ENCODE results near the gene MINK1.
A peak's percentile ranks its signal among the peaks of the same experiment; 100 is the strongest.
"Not testable (repeated sequence)": the region's sequence is repeated elsewhere in the genome, so short reads cannot be mapped to it uniquely, and the experiment has no call there.

The MINK1 gene

DNA sequence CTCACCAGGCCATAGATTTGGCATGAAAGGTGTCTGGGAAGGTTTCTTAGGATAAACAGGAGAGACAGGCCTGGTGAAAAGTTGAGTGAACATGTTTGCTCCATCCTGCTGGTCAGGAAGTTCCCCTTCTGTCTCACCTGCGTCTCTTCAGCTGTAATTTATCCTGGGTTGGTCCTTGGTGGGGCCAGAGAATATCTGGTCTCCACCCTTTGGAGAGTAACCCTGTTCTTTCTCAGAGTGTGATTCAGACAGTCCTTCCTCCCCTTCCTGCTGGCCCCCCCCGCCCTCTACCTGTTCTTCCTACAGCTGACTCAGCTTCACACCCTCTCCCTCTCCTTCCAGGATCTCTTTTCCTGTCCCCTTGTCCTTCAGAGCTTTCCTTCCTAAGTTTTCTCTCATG, 17.1 kb downstream of the MINK1 start:
- no peak for DNase-seq

DNA sequence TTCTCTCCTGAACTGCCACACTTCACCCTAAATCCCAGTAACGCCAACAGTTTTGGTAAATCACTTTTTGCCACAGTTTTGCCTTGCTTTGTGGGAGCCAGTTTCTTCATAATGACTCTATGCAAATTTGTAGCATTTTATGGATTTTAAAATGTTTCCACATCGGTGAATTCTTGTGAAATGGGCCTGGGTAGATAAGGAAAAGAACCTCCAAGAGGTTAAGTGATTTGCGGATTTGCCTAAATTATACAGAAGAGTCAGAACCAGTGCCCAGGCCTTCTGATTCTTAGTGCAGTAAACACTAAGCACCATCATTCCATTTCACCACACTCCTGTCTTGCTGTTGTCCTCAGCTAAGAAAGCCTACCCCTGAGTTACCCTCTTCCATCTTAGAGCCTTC, 17.9 kb downstream of the MINK1 start:
- no peak for DNase-seq

DNA sequence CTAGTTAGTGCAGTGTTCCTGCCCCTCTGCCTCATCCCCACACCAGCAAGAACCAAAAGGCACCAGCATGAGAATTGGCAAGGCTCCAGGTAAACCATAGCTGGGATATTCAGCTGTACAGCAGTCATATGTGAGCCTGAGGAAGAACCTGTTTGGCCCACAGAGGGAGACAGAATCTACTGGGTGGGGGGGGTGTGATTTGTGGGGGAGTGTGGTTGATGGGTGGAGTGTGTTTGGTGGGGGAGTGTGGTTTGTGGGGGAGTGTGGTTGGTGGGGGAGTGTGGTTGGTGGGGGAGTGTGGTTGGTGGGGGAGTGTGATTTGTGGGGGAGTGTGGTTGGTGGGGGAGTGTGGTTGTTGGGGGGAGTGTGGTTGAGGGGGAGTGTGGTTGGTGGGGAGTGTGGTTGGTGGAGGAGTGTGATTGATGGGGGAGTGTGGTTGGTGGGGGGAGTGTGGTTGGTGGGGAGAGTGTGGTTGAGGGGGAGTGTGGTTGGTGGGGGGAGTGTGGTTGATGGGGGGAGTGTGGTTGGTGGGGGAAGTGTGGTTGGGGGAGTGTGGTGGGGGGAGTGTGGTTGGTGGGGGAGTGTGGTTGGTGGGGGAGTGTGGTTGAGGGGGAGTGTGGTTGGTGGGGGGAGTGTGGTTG, 19.5 kb downstream of the MINK1 start:
- peak; percentile 69 for DNase-seq

DNA sequence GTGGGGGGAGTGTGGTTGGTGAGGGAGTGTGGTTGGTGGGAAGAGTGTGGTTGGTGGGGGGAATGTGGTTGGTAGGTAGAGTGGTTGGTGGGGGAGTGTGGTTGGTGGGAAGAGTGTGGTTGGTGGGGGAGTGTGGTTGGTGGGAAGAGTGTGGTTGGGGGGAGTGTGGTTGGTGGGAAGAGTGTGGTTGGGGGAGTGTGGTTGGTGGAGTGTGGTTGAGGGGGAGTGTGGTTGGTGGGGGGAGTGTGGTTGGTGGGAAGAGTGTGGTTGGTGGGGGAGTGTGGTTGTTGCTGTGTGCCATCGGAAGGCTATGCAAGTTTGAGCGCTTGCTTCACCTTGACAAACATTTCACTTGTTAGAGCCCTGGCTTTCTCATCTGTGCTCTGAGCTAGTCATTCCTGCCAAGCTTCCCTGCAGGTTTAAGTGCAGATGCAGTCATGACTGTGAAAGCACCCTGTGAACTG, 20.1 kb downstream of the MINK1 start:
- DNase-seq: no peak

DNA sequence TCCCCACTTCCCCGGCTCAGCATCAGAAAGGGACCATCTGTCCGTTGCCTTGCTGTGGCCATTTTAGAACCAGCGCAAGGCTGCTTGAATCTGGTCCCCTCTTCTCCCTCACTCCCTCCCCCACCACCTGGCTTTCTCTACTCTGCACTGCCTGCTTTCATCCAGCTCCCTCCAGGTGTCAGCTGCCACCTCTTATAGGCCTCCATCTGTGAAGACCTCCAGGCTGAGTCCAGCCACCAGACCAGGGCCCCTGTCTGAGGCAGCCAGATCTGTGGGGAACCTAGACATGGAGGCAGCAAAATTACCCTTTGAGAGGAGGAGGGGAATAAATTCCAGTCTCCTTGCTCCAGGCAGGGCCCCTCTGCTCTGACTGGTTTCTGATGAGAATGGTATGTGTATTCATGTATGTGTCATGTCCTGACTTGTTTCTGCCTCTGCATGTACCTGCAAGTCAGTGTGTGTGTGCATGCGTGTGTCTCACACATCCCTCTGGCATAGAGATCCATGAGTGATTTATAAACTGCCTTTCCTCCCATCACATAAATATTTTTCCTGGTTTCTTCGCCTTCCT, 21.1 kb downstream of the MINK1 start:
- DNase-seq: peak; percentile 97

DNA sequence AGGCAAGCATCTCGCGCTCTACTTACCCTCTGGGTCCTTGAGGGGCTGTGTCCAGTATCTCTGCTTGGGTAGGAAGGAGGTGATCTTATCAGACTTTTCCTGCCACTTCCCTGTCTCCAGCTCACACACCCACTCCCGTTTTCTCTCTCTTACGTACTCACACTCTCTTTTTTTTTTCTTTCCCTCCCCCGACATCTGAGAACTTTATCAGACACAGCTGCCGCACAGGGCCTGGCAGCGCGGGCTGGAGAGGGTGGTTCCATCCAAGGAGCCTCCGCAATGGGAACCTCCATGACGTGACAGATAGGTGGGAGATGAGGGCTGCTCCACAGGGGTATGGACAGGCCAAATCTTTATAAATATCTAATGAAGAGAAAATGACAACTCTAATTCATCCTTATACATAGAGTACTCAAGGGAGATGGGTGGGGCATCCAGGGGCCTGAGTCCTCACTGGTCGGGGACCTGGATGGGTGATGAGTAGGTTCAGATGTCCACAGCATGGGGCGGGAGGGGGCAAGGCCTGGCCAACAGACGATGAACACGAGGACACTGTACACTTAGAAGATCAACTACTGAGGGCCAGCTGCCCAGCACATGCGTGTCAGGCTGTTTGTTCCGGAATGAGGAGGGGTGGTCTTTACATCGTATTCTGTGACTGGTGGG, 23.3 kb downstream of the MINK1 start:
- DNase-seq: peak; percentile 20

DNA sequence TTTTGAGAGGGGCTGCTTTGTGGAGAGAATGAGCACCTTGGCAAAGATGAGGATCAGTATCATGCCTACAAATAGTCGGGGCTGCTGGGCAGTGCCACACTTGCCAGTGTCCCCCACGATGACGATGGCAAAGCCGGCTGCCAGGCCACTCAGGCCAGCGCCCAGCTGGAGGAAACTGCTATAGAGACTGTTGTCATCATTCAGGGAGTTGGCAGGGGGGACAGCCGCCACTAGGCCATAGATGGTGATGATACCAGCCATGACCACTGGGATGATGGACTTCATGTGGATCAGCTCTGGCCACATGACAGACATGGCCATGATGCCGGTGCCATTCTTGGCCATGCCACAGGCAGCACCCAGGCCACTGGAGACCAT, 23.8 kb downstream of the MINK1 start:
- no peak for DNase-seq

DNA sequence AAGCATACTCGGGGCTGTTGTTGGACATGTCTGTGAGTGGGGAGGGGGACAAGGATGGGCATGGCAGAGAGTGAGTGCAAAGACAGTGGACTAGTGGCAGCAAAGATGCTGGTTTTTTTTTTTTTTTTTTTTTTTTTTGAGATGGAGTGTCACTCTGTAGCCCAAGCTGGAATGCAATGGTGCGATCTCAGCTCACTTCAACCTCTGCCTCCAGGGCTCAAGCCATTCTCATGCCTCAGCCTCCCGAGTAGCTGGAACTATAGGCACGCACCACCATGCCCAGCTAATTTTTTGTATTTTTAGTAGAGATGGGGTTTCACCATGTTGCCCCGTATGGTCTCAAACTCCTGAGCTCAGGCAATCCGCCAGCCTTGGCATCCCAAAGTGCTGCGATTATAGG, 24.2 kb downstream of the MINK1 start:
- not testable (repeated sequence) for DNase-seq

DNA sequence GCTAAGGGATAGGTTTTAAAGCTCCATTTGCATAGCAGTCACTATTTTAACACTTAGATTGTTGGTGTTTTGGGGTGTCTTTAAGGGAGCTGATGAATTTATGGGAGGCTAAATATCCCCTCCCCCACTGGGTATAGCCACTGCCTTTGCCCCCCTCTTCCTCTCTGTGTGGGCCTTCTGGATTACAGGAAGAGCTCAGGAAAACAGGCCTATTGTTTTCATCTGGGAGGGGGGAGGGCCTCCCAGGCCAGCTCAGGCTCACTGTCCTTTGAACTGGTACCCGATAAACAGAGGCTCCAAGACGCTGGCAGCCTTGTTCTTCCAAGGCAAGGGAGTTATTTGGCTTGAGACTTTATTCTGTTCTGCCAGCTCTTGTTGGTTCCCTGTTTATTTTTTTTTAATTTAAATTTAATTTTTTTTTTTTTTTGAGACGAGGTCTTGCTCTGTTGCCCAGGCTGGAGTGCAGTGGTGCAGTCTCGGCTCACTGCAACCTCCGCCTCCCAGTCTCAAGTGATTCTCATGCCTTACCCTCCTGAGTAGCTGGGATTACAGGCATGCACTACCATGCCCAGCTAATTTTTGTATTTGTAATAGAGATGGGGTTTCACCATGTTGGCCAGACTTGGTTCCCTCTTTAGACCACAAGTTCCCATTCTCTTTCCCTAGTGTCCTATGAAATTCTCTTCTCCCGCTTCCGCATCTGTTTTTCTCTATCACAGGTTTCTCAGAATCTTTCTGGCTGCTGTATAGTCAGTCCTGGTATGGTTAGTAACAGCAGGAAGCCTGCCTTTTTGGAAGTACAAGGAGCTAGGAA, 25.1 kb downstream of the MINK1 start:
- DNase-seq: no peak

DNA sequence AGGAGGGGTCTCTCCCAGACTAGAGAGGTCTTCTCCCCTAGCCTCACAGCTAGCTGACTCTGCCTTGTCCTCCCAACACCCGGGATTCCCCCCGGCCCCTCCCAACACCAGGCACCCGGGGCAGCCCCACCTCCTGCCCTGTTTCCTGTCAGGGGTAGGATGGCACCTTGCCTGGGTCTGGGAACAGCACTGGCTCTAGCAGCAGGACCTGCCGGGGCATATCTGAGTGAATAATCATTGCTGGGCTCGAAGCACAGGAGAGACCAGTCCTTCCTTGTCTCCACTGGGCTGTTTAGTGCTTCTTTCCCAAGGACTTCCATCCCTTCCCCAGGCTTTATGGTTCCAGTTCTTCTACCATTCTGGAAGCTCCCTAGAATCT, 25.7 kb downstream of the MINK1 start:
- no peak for DNase-seq

DNA sequence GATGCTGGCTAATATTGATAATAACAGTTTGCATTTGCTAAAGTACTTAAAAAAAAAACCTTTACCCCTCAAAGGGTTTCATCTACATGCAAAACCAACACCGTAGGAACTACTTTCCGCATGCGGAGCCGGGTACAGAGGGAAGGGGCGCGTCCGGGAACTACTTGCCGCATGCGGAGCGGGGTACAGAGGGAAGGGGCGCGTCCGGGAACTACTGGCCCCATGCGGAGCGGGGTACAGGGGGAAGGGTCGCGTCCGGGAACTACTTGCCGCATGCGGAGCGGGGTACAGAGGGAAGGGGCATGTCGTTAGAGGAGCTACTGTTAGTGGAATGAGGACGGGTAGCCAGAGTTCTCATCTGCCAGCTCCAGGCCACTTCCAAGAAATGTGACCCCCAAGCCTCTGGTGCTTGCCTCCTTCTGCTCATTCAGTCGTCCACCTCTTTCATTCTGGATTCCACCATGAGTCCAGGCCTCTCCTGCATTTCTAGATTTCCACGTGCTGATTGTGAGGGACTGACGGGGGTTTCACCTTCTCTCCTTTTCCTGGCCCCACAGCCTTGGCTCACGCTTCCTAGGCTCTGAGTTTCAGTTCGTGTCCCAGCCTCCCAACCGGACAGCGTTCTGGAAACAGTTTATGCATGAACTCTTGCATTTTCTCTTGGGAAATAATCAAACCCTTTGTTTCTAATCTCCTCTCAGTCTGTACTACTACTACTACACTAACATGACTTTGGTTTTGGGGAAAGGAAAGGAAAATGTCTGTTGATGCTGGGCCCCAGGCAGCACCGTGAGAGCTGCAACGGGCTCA, 26.9 kb downstream of the MINK1 start:
- DNase-seq: no peak

DNA sequence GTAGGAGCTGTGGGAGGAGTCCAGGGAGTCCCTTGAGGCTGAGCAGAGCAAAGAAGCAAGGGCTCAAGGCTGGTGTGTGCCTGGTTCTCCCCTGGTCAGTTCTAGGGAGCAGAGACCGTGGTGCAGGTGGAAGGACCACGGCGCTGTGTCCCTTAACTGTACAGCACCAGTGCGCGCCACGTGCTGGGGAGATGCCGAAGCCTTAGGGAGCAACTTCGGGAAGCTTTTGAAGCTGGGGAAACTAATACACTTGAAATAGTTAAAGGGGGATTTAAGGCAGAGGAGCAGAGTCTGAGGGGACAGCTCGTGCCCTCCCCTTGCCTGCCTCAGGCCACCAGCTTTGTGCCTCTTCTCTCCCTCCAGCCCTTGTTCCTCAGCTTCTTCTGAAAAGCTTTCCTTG, 27.5 kb downstream of the MINK1 start:
- no peak for DNase-seq

DNA sequence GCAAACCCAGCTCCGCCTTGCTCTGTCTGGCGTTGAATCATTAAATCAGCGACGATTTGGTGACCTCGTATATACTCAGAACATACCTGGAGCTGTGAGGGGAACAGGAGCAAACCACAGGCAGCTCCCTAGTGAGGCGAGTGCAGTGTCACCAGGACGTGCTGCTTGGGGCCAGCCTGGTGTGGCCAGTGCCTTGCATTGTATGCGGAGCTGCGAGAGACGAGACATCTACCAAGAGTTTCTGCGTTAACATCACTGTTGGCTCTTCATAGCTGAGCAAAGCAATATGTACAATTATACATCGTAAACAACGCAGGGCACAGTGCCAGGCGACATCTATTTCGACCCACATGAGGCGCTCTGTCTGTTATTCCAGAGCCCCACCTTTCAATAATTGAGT, 27.9 kb downstream of the MINK1 start:
- no peak for DNase-seq

DNA sequence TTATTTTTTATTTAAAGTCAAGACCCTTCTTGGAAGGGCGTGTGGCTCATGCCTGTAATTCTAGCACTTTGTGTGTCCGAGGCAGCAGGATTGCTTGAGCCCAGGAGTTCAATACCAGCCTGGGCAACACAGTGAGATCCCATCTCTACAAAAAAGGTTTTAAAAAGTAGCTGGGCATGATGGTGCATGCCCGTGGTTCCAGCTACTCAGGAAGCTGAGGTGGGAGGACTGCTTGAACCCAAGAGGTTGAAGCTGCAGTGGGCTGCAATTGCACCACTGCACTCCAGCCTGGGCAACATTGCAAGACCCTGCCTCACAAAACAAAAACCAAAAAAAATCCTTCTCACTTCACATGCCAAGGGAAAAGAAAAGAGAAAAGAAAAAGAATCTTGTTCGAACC, 29.6 kb downstream of the MINK1 start:
- no peak for DNase-seq

DNA sequence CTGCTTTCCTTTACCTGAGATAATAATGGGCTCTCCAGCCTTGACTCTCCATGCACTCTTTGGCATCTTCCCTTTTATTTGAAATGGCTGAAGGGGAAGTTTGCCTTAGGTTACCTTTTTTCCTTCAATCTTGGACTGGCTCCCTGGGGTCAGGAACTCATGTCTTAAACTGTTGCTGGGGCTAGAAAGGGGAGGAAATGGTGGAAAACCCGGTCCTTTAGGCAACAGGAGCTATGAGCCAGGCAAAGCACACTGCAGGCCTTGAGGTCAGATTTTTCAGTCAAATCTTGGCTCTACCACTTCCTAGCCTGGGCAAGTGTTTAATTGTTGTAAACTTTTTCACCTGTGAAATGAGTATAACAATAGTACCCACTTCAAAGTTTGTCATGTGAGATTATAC, 30.2 kb downstream of the MINK1 start:
- DNase-seq: no peak

DNA sequence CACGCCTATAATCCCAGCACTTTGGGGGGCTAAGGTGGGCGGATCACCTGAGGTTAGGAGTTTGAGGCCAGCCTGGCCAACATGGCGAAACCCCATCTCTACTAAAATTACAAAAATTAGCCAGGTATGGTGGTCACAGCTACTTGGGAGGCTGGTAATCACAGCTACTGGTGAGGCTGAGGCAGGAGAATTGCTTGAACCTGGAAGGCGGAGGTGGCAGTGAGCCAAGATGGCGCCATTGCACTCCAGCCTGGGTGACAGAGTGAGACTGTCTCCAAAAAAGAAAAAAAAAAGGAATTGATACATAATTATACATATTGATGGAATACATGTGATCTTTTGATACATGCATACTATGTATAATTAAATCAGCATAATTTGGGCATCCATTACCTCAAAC, 34.4 kb downstream of the MINK1 start:
- DNase-seq: not testable (repeated sequence)

DNA sequence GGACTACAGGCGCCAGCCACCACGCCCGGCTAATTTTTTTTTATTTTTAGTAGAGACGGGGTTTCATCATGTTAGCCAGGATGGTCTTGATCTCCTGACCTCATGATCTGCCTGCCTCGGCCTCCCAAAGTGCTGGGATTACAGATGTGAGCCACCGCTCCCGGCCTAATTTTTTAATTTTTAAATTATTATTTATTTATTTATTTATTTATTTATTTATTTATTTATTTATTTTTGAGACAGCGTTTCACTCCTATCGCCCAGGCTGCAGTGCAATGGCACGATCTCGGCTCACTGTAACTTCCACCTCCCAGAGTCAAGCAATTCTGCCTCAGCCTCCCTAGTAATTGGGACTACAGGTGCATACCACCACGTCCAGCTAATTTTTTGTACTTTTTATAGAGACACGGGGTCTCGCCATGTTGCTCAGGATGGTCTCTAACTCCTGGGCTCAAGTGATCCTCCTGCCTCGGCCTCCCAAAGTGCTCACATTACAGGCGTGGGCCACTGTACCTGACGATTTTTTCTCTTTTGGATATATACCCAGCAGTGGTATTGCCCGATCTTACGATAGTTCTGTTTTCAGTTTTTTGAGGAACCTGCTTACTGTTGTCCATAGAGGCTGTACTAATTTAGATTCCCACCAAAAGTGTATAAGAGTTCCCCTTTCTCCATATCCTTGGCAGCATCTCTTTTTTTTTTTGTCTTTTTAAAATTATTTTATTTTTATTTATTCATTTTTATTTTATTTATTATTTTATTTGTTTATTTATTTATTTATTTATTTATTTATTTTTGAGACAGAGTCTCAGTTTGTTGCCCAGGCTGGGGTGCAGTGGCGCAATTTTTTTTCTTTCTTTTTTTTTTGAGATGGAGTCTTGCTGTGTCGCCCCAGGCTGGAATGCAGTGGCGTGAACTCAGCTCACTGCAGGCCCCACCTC, 36.2 kb downstream of the MINK1 start:
- DNase-seq: not testable (repeated sequence)

DNA sequence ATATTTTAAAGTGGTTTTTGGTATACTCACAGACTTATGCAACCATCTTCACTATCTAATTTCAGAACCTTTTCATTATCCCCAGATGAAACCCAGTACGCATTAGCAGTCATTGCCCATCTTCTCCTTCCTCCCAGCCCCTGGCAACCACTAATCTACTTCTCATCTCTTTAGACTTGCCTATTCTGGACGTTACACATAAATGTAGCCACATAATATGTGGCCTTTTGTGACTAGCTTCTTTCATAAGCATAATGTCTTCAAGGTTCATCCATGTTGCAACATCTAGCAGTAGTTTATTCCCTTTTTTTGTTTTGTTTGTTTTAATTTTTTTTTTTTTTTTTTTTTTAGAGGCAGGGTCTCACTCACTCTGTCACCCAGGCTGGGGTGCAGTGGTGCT, 37.7 kb downstream of the MINK1 start:
- no peak for DNase-seq

DNA sequence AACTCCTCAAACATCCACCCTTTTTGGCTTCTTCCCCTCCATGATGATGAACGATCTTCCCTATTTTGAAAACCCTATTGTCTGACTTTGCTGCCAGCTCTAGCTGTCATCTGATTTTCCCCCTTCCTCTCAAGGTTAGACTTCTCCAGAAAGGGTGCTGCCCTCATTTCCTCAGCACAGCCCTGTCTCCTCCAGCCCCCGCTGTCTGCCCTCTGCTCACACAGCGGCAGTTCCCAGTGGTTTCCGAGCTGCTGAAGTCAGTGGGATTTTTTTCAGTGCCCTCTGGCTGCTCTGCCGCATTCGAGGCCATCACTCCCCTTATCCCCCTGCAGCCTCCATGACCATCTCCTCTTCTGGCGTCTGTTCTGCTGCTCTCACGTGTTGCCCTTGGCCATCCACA, 39.6 kb downstream of the MINK1 start:
- DNase-seq: no peak

DNA sequence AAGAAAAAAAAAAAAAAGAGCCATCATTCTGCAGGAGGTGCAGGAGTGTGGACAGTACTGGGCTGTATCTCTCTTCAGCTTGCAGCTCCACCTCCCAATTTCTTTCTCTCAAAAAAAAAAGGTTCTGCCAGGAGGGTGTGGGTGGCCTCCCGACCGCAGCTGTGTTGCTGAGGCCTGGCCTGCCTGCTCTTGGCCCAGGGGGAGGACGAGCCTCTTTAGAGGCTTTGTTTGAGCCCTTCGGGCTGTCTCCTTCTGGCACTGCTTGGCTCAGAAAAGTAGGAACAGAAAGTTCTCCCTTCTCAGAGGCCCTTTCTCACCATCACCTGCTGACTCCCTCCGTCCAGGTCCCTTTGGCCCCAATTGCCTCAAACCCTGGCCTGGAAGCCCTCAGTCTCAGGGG, 43.9 kb downstream of the MINK1 start:
- no peak for DNase-seq

DNA sequence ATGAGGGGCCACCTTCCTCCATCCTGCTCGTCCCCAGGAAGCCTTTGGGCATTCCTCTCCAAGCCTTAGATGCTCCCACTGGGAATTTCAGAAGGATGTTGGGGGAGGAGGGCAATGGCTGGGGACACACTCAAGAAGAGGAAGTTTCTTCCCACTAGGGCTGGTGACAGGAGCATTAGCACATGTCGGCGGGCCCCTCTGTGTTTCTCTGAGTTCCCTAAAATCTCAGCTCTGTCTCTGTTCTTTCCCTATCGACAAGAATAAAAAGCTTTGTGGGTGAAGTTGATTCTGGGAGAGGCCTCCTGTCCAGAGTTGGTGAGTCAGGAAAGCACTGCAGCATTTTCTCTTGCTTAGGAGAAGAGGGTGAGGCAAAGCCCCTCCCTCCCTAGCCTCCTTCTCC, 46.5 kb downstream of the MINK1 start:
- DNase-seq: no peak

DNA sequence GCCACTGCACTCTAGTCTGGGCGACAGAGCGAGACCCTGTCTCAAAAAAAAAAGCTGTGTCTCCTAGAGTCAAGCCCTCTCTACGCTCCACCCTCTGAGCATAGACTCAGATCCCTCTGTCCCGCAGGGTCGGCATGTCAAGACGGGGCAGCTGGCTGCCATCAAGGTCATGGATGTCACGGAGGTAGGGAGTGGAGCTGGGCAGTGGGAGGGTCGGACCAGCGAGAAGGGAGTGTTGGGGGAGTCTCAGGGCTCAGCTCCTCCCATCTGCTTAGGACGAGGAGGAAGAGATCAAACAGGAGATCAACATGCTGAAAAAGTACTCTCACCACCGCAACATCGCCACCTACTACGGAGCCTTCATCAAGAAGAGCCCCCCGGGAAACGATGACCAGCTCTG, 47.7 kb downstream of the MINK1 start:
- DNase-seq: no peak

Data from NCI-H2171 treated with DMSO at 0.1 percent for 48 hours (cell line).